Erythroblast (primary cell): ENCODE measurements around the gene ZNF648.

ENCODE experiments used
- DNase-seq, 2 experiments: peaks; one replicate each; lab custom pipeline; 2025; lab: John Stamatoyannopoulos, UW
- GATA1 ChIP-seq: IDR thresholded peaks from 2 replicates; pipeline ENCODE4 v1.6.1; 2011; ENCODE audit warnings: low read depth, mild to moderate bottlenecking, control low read depth, low read length, moderate library complexity
- POLR2A ChIP-seq: IDR thresholded peaks from 2 replicates; pipeline ENCODE4 v1.6.1; 2011; ENCODE audit warnings: mild to moderate bottlenecking, low read length

The ZNF648 gene

DNA sequence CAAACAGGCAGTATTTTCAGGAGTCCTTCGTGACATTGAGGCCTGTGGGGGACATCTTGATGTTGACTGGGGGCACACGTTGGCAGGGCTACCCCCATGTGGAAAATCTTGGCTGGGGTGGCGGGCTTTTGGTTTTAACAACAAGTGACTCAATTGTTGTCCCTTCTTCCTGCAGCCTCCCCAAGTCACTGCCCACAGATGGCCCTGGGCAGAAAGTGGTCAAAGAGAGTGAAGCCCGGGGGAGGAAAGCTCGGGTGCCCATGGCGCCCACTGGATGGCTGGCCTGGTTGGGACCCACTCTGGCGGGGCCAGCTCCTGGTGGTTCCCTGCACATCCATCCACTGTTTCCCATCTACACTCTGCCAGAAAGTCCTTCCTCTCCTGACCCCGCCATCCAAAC is 24.6 kb upstream of the ZNF648 start:
- TF ChIP-seq GATA1 (no peak), POLR2A (no peak)
- DNase-seq, result no peak

DNA sequence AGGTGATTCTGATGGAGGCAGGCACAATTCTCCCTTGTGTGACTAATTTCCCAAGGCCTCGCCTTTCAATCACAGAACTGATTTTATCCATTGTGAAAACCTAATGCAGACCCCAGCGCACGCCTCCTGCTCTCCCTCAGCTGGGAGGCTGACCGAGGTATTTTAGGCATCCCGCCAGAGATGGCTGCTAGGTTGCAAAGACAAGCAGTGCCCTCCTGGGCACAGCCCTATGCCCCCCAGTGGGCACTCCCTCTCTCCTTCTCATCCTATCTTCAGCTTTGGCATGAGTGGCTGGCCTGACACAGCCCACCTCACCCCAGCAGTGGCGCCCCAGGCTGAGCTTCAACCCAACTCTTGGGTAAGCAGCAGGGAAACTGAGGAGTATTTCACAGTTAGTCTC is 24.2 kb upstream of the ZNF648 start:
- TF ChIP-seq GATA1 (no peak), POLR2A (no peak)
- DNase-seq, result no peak

DNA sequence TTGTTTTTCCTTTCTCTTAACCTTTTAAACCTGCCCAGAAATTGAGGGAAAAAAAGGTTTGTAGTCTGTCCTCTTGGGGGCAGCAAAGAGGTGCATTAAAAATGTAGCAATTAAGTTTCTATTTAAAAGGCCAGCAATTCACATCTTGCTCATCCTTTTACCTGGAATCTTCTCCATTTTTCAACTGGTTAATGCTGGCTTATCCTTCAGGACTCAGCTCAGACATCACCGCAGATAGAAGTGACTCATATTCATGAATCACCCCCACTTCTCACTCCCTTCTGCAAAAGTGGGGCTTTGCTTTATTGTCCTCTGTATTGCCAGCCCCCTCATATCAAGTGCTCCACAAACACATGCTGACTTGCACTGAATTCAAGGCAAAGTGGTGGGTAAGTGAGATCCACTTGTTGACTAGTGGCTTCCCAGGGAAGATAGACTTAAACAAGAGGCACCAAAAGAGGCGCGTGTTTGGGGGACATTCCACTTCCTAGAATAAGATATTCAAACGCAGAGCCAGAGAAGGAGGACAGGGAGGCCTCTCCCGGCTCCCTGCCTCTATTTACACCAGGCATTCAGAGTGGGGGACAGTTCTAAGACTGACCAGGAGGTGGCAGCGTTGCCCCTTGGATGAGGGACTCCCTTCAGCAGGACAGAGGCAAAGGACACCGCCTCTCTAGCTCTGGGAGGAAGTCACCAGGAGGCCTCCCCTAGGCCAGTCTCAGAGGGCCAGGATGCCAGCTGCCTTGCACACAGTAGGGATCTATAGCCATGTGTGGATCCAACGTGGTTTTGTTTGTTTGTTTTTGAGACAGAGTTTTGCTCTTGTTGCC is 23.2 kb upstream of the ZNF648 start:
- peak; percentile 84 to 92 for DNase-seq
- TF ChIP-seq POLR2A (no peak), GATA1 (no peak)

DNA sequence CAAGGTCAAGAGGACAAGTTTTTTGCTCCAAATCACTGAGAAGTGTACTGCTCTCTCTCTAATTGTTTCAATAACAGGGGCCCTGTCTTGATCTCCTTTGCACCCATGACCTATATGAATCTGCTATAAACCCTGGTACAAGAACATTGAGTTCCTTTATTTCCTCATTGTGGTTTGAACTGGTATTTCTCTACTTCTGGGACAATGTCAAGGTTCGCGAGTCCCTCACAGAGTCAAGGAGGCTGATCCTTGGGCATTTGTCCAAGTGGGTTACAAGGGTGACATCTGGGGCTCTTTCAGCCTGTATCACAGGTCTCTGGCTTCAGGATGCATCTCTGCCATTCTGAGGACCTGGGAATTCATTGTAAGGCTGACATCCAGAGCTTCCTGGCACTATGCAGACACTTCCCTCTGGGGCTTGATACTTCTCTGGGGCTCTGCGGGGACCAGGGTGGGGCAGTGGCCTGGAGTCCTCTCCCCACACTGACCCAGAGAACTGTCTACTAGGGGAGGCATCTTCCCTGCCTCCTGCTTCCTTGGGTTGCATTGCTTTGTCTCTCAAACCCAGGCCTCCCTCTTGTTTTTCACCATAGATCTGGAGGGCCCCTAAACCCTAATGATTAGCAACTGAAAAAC is 22.5 kb upstream of the ZNF648 start:
- no peak for DNase-seq
- TF ChIP-seq GATA1 (no peak), POLR2A (no peak)

DNA sequence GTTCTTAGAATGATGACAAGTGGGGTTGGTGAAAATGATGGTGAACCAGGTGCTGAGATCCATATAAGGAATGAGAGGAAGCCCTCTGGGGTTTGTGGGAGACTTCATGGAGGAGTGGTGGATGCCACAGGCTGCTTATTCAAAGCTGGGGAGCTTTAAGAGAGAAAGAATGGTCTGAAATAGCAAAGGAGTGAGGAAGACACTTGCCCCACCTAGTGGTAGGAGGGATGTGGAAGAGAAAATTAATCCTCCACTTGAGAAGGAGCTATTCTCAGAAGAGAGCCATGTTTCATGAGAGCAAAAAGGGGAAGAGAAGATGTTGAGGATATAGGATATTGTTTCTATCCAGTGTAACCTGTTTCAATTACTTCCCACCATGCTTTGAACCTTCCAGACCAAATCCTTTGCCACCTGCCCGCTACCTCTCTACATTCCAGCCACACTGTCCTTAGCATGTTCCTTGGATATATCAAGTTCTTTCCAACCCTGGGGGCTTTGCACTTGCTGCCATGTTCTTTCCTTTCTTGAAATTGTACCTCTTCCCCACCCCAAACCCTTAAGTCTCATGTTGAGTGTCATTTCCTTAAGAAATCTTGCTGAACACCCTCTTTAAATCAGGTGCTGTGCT is 19.6 kb upstream of the ZNF648 start:
- peak; percentile 44 to 63 for DNase-seq
- no peak for TF ChIP-seq POLR2A
- TF ChIP-seq GATA1, result no peak

DNA sequence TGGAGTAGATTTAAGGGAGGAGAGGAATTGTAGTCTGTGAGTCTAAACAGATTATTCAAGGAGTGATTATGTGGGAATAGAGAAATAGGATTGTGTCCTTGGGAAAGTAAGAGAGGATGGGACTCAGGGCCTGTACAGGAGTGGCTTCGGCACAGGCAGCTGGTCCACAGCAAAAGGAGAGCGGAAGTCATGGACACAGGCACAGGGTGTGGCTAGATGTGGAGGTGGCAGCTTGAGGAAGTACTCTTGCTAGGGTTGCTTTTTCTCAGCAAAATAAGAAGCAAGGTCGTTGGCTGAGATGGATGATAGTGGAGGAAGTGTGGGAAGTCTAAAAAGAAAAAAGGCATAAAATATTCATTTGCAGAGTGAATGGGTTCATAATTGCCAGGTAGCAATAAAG is 18.5 kb upstream of the ZNF648 start:
- no peak for DNase-seq
- TF ChIP-seq POLR2A, result no peak
- TF ChIP-seq GATA1, result no peak

DNA sequence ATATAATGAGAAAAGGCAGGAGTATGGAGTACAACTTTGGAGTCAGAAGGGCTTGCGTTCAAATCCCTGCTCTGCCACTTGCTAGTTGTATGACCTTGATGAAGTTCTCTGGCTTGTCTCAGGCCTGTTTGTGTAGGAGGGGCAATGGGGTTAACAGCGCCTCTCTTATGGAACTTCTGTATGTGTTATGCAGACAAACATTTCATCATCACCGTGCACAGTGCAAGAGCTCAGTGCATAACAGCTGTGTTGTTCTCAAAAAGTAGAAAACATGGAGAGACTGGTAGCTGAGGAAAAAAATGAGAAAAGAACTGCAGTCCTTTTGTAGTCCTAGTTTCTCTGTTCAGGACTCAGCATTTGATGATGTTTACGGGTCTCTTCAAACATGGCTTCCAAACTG is 10.4 kb upstream of the ZNF648 start:
- TF ChIP-seq POLR2A, result no peak
- TF ChIP-seq GATA1, result no peak
- no peak for DNase-seq

DNA sequence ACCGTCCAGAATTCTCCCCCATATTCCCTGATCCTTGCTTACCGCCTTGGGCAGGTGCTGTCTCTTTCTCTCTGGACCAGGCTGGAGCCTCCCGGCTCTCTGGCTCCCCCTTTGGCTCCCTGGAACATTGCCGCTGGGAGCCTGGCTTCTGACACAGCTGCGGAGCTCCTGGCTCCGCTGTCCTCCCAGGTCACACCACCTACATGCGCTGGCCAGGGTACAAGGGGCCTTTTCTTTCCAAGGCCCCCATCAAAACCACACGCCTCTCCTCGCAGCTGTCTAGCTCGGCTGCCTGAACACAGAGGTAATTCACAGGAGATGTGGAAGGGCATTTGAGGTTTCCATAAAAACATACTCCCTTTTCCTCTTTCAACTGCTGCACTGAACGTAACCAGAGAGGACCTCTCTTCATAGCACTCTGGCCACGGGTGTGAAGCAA is 7.5 kb upstream of the ZNF648 start:
- TF ChIP-seq GATA1, result no peak
- no peak for TF ChIP-seq POLR2A
- DNase-seq, result peak; percentile 33 to 54

DNA sequence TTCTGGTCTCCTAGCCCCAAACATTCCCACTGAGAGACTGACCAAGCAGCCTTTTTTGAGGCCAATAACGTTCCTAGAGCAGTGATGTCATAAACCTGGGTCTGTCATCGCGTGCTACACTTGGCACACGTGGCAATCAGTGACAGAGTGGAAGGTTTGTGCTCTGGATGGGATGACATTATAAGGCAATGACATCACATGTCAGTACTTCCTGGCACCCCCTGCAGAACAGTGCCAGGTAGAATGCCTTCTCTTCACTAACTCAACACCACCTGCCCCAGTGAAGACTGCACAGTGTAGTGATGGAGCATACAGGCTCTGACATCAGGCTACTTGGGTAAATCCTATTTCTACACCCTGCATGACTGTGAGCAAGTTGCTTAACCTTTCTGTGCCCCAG is 5.4 kb upstream of the ZNF648 start:
- no peak for TF ChIP-seq GATA1
- no peak for TF ChIP-seq POLR2A

DNA sequence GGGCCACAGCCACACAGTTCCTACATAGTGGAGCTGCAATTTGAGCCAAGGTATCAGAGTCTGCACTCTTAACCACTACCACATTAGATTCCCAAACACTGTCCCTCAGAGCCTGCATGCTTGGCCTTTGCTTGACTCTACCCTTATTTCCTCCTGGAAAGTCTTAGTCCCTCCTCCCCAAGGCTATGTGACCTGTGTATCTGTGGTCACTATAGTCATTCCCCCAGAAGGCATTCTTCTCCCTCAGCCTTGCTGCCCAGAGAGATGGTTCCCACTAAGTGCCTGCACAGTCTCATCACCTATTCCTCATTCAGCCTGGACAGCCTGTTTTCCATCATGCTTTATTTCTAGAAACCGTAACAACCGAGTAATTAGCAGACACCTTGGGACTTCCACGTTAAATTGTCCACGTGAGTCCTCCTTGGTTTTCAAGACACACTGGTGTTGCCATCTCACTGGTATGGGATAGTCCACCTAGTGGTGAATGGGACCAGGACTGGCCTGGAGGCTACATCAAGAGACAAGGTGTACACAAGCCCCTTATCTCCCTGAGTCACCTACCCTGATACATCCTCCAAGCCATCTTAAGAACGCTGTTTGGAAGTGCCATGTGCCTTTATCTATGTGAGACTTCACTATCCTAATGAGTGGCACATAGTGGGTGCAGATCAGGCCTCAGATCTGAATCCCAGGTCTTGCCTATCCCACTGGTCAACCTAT is 3.8 kb upstream of the ZNF648 start:
- TF ChIP-seq POLR2A, result no peak
- TF ChIP-seq GATA1, result no peak

More for the DNA sequence above, 5.4 kb upstream of the ZNF648 start:
- DNase-seq, result no peak

DNA sequence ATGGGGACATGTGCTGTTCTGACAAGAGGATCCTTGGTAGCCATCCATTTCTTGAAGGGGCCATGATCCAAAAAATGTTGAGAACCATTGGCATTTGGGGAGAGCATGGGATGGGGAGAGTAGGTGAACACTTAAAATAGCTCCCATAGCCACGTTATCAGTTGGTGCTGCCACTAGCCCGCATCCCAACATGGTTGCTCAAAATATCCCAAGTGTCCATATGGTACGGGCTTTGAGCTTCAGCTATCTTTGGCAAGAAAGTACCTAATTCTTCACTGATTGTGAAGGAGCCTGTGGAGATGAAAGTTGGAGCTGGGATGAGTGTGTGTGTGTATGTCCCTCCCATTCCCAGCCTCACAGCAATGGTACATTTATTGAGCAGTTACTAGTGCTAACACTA is 3.1 kb upstream of the ZNF648 start:
- no peak for TF ChIP-seq POLR2A
- no peak for TF ChIP-seq GATA1
- no peak for DNase-seq

More for the DNA sequence above, 3.8 kb upstream of the ZNF648 start:
- no peak for DNase-seq

DNA sequence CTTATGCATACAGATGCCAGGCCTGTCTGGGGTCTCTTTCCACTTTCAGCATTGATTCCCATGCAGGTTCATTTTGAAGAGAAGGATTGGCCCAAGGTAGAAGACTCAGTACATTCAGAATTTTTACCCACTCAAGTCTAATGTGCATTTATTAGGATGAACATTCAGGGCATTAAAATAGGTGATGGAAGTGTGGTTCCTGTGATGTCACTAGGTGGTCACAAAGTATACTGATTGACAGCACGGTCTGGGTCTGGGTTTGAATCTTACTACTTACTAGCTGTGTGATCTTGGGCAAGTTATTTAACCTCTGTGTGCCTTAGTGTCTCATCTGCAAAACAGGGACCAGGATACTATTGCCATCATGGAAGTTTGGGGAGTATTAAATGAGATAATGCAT is 711 bp upstream of the ZNF648 start:
- no peak for TF ChIP-seq GATA1
- no peak for TF ChIP-seq POLR2A
- DNase-seq, result no peak

DNA sequence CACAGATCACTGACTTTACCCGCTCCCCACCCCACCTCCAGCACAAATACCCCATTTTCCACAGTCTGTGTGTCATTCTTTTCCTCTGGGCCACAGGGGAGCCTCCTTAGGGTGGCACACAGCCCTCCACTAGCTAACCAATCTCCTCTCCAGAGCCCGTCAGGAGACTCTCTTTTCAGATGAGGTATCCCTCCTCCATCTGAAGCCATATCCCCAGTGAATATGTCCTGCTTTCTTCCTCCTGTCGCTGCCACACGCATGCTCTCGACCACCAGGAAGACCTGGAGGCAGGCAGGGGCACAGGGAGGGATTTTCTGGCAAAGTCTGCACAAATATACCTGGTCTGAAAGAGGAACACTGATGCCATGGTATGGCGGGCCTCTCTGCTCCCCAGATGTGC is 635 bp downstream of the ZNF648 start:
- DNase-seq, result no peak
- TF ChIP-seq POLR2A, result no peak
- no peak for TF ChIP-seq GATA1
